GM18498 (cell line): ENCODE results near the gene NIPBL.
"Not testable (repeated sequence)": the region's sequence is repeated elsewhere in the genome, so short reads cannot be mapped to it uniquely, and the experiment has no call there.

Experiments
- ATAC-seq: cut with Tn5 transposase; IDR thresholded peaks from one replicate; pipeline ENCODE4 v1.9.1; 2021; ENCODE audit warnings: mild to moderate bottlenecking, moderate library complexity; ENCODE audit not compliant: unreplicated experiment

NIPBL gene

DNA sequence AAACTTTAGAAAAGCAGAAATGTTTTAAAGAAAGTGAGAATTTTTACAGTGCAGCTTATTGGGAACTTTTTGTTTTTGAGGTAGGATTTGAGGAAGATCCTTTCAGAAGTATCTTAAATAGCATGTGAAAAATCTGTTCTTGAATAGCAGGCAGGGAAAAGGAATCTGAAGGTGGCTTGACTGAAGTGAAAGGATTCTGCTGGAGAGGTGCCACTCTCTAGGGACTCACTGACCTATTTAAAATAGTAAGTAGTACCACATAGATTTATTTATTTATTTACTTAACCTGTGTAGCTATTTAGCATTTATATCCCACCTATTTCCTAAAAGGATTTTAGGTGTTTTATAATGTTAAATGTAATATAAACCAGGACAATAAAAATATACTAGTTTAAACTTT is 69.1 kb downstream of the NIPBL start:
- ATAC-seq: no peak

DNA sequence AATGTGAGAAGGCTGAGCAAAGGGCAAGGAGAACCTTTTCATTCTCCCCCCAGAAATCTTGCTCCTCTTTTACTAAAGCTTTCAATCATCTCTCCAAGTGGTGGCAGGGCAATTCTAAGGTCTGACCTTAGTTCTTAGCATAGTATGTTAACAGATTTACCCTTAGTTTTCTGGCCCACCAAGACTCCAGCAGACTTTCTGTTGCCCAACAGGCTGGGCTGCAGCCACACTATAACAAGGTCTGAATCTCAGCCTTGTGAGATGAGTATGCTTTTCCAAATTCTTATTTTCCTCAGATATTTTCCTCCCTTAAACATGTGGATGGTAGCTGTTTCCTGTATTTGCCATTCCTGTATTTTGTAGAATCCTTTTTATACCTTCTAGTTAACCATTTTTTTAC is 69.5 kb downstream of the NIPBL start:
- no peak for ATAC-seq

DNA sequence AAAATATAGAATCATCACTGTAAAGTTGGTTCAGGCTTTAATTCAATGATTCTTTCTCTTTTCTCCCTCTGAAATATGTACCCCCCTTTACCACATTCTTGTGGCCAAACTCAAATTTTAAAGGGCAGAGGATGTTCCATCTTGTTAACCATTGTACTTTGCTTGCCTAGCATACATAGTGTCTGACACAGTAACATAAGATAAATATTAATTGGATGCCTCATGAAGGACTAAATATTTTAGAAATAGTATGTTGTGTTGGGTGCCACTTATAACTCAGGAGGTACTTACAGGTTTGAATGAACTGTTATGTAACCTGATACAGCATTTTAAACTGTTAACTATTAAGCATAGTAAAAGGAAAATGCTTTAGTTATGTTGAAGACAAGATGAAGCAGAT is 71.5 kb downstream of the NIPBL start:
- ATAC-seq: no peak

DNA sequence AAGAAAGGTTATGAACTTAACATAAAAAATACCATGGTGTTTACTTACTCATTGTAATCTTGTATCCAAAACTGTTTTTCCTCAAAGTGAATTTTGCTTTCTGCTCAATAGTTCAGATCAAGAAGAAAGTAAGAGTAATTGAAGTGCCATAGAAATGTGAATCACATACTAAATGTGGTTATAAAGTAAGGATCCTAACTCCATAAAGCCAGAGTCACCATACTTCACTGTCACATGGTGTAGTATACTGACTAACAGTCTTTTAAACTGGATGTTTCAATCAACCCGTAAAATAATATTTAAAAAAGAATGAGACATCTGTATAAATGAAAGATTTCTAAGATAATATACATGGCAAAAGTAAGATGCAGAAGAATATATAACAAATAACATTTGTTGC is 72.1 kb downstream of the NIPBL start:
- no peak for ATAC-seq

DNA sequence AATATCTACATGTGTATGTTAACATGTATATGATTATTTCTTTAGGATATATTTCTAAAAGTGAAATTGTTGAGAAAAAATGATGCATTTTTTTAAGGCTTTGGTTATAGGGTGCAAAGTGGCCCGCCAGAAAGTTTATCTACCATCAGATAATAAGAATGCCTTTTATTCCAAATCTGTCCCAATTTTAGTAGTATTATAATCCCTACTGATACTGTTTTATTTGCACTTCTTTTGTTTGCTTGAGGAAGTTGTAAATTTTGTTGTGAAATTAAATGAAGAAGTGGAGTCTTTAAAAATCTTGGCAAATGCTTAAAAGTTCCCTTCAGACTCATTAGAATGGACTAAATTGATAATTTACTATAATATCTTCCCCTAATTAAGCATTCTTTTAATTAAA is 73.0 kb downstream of the NIPBL start:
- no peak for ATAC-seq

DNA sequence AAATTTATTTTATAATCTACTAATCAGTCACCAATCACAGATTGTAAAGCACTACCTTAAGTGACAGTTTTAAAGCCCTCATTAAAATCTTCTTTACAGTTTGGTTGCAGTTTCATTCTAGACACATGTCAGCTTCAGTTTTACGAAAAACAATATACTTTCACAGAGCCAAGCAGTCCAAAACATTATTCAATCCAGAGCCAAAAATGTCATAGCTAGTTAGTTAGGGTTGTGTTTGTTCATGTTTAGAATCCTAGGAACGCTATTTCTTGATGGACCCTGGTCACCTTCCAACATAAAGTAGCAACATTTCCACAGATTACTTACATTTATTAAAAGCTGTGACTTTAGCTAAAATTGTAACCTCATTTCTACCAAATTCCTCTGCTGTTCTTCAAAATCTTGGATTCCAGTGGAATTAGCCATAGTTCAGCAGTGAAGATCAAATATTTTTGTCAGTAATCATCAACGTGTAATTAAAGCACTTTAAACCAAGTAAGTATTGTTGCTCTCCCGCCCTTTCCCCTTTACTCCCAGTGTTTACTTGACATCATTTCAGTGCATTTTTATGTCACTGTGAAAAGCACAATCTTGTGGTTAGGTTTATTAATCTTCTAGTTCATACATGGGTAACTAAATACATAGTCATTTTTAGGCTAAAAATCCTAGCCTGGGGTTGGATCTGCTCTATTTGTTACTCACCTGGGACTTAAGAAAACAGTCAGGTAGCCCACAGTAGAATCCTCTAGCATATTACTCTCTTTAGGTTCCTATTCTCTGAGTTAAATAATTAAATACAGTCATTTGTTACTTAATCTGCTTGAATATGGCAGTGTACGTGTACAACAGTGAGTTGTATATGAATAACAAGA is 74.3 kb downstream of the NIPBL start:
- peak; percentile 66 for ATAC-seq

DNA sequence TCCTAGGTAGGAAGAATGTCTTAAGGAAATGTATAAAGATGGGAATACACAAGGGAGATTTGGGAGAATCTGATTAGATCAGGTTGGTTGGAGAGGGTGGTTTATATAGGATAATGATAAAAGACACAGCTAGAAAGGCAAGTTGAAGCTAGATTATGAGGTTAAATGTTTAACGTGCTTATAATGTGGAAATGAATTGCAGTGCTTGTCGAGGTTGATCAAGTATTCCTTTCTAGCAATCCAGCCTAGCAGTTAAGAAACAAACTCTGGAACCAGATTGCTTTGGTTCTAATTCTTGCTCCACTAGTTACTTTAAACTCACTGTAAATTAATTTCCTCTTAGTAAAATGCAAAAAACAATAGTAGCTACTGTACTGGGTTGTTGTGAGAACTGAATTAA is 76.5 kb downstream of the NIPBL start:
- ATAC-seq: no peak

DNA sequence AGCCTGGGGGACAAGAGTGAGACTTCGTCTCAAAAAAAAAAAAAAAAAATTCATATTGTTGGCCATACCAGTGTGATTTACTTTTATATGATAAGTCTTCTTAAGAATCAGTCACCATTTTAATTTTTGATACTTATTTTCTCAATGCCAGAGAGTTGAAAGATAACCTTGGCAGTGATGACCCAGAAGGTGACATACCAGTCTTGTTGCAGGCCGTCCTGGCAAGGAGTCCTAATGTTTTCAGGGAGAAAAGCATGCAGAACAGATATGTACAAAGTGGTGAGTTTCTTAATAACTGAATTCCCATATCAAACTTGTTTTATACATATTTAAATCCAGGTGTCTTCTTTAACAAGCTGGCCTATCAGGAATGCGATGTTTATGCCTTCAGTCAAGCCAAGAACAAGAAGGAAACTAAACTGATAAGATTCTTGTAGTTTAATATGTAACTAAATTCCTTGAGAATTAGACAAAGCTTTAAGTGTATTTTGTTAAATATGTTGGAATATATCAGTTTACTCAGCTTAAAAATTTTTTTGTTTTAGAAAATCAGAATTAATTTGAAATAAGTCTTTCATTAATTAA is 81.5 kb downstream of the NIPBL start:
- no peak for ATAC-seq

DNA sequence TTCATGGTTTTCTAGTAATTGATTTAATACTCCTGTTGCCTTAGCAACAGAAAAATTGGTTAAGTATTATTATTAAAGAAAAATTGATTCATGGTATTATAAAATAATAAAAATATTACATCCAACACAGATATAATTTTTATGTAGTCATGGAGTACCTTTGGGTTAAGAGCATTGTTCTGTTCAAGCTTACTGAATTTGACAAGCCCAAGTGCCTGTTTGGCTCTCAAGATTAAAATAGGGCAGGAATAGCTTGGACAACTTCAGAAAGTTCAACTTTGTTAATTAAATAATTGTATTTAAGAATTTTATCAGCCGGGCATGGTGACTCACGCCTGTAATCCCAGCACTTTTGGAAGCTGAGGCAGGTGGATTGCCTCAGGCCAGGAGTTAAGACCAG is 82.0 kb downstream of the NIPBL start:
- ATAC-seq: no peak

DNA sequence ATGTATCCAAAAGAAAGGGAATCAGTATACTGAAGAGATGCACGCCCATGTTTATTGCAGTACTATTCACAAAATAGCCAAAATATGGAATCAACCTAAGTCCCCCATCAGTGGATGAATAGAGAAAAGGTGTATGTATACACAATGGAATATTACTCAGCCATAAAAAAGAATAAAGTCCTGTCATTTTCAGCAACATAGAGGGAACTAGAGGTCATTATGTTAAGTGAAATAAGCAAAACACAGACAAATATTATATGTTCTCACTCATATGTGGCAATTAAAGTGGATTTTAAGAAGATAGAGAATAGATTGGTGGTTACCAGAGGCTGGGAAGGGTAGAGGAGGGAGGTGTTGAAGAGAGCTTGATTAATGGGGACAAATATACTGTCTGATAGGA is 88.6 kb downstream of the NIPBL start:
- ATAC-seq: no peak

DNA sequence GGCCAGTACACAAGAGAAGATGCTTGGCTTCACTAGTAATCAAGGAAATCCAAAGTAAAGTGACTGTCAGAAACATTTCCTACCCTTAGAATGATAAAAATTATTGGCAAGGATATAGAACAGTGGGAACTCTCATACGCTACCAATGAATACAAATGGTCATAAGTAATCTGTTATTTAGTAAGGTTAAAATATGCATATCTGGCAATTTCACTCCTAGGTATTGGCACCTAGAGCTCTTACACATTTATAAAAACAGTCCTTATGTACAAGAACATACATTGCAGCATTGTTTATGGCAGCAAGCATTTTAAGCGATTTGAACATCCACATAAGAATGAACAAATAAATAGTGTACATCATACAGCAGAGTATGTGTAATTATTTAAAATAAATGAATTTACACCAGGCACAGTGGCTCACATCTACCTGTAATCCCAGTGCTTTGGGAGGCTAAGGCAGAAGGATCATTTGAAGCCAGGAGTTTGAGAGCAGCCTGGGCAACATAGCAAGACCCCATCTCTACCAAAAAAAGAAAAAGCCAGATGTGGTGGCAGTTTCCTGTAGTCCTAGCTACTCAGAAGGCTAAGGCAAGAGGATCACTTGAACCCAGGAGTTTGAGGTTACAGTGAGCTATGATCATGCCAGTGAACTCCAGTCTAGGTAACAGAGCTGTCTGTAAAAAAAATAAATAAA is 93.3 kb downstream of the NIPBL start:
- no peak for ATAC-seq

DNA sequence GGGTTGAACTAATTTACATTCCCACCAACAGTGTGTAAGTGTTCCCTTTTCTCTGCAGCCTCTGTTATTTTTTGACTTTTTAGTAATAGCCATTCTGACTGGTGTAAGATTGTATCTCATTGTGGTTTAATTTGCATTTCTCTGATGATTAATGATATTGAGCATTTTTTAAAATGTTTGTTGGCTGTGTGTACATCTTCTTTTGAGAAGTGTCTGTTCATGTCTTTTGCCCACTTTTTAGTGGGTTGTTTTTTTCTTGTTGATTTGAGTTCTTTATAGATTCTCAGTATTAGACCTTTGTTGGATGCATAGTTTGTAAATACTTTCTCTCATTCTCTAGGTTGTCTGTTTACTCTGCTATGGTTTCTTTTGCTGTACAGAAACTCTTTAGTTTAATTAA is 101.6 kb downstream of the NIPBL start:
- no peak for ATAC-seq

DNA sequence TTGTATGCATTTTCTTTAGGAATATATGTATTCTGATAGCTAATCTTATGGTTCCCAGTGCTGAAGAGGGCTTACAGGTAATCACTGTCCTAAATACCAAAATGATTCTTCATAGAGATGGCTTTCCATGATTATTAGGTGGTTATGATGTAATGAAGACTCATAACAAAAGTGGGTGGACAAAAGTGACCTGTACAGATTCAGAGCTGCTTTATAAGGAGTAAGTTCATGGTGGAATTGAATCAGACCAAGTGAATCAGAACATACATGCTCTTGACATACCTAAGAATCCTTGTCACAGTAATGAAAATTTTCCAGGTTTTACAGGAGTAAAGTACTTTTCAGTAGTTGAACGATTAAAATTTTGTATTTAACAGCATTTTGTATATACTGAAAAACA is 105.6 kb downstream of the NIPBL start:
- no peak for ATAC-seq

DNA sequence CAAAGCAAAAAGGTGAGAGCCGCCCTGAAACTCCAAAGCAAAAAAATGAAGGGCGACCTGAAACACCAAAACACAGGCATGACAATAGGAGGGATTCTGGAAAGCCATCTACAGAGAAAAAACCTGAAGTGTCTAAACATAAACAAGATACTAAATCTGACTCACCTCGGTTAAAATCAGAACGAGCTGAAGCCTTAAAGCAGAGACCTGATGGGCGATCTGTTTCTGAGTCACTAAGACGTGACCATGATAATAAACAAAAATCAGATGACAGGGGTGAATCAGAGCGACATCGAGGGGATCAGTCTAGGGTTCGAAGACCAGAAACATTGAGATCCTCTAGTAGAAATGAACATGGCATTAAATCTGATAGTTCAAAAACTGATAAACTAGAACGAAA is 108.8 kb downstream of the NIPBL start:
- no peak for ATAC-seq

DNA sequence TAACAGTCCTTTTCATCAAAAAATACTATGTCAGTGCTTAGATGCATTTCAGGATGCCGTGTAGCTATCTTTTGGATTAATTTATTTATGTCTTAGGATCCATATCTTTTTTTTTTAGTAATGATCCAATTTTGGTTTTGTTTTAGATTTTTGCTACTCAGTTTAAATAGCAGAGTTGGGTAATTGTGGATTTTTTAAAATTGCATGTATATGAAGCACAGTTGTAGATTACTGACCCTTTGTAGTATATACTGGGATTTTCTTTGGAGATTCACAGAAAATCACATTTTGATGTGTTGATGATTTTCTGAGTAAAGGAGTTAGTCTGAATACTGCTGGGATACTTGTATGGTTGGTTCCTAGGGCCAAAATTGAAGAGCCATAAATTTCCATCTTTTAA is 111.8 kb downstream of the NIPBL start:
- no peak for ATAC-seq

DNA sequence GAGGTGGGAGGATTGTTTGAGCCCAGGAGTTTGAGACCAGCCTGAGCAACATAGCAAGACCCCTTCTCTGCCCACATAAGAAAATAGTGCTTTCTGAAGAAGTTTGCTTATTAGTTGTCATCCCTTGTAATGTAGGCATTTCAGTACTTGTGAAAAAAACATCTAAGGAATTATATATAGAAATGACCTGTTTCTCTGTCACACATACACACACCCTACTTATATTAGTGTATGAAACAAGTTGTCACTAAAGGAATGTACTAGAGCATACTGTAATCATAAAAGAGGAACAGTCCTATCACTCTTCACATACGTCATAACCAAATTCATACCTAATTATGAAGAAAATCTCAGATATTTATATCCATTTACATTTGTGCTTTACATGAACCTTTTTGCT is 122.0 kb downstream of the NIPBL start:
- no peak for ATAC-seq

DNA sequence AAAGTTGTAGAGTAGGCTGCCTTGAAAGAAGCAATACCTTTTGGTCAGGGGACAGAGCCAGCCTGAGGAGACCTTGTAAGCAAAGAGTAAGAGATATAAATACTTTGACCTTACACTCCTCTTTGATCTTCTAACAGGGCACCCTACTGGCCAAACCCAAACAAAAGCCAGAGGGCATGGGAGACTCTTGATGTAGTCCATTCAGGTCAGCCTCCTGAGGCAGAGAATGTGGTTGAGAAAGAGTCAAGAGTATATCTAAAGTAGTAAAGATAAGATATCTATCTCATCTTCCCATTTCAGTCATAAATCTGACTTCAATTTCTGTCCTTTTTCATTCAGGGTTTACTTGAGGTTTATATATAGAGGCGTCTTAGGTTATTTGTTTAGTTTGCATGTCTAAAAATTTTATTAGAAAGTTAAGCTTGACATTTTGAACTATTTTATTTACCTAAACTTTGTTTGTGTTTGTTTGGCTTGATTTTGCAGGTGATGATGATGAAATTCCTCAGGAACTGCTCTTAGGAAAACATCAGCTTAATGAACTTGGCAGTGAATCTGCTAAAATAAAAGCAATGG is 125.7 kb downstream of the NIPBL start:
- no peak for ATAC-seq

DNA sequence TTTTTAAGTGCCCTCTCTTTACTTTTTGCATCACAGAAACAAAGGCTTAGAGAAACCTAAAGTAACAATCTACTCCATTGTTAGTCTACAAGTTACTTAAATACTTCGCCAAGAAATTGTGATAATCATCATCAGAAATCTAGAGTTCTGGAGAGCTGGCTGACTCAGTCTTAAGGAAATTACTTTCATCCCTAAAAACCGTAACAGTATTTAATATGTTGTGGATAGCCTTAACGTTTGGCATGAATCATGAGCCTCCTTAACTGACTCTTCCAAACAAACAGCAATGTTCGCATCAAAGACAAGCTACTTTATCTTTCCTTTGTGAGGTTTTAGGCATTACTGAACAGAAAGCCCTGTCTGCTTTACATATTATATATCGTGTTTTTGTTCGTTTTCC is 128.7 kb downstream of the NIPBL start:
- ATAC-seq: no peak

DNA sequence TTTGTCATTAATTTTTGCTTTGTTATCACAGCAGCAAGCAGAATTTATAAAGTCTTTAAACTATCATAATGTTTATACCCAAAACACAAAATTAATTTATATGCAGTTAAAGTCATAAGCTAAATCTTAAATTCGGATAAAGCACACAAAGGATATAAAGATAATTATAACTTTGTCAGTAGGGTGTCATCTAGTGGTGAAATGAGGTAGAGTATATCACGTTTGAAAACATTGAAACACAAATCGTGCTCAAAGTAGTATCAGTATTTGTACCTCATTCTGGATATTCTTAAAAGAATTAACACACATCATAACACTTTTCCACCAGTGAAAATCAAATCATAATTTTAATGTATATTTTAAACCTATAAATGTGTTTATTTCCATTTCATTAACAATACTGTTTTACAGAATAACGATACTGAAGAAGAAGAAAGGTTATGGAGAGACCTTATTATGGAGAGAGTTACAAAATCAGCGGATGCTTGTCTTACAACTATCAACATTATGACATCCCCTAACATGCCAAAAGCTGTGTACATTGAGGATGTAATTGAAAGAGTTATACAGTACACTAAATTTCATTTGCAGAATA is 129.5 kb downstream of the NIPBL start:
- no peak for ATAC-seq

DNA sequence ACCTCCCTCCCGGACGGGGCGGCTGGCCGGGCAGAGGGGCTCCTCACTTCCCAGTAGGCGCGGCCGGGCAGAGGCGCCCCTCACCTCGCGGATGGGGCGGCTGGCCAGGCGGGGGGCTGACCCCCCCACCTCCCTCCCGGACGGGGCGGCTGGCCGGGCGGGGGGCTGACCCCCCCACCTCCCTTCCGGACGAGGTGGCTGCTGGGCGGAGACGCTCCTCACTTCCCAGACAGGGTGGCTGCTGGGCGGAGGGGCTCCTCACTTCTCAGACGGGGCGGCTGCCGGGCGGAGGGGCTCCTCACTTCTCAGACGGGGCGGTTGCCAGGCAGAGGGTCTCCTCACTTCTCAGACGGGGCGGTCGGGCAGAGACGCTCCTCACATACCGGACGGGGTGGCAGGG is 136.6 kb downstream of the NIPBL start:
- not testable (repeated sequence) for ATAC-seq

DNA sequence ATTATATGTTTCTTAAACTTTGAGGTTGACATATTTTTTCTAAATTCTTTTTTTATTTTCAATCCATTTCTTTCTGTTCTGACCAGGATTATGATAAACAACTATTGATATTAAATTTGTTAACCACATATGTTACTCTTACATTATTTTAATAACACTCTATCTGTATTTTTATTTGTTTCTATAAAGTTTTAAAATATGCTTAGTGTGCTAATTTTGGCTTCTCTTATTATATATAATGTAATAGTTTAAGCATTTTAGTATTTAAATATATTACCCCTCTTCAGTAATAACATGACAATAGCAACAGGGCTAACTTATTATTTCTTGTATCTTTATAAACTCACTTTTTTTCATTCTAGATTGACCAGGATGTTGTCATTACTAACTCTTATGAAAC is 137.8 kb downstream of the NIPBL start:
- no peak for ATAC-seq
